ENCODE data around the gene TBCD. TPM values are rescaled to one million over a fixed set of nuclear protein-coding genes. Genes with fewer than 3 reads are reported as not detected.

Gene TBCD
- total and polyA plus RNA-seq, 2 donors (not counting 1 experiment from before 2014, with no cell fraction given): 22.1 to 36.7 TPM

DNA sequence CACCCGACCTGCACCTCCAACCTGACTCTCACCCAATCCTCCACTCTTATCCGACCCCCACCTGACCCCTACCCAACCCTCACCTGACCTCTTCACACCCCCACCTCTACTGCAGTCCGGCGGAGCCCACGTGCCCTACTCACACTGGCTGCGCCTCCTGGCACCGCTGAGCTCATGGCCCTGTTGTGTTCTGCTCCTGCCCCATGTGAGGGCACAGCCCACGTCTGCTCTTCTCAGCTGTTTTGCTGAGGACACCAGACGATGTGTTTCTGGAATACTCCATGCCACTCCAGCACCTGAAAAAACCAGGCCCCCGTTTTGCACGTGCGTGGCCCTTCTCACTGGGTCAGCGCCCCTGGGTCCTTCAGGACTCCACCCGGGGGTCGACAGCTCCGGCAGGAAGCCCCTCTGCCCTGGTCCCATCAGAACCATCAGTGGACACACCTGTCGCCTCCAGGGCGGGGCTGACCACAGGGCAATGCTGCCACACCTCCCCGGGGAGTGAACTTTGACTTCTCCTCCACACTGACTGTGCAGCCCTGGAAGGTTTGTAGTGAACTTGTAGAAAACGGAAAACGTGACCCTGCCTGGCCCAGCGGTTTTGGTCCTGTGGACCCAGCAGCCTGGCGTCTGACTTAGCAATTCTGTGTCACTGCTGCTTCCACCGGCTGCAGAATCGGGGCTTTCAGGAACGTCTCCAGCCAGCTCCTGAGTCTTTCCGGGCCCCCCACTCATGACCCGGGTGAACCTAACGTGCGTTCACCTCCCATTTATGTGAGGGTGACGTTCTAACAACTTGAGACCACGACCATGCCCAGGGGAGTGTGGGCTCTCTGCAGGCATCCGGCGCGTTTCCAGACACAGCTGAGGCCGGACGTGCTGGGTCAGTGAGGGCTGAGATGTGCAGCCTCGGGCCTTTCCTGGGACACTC lies 47.7 kb upstream of the TBCD start:
- TF ChIP-seq EZH2 (IDR thresholded peaks at IDR 0.05; ENCODE audit: low read length, missing control alignments): no peak
- TF ChIP-seq, protein P1, sequence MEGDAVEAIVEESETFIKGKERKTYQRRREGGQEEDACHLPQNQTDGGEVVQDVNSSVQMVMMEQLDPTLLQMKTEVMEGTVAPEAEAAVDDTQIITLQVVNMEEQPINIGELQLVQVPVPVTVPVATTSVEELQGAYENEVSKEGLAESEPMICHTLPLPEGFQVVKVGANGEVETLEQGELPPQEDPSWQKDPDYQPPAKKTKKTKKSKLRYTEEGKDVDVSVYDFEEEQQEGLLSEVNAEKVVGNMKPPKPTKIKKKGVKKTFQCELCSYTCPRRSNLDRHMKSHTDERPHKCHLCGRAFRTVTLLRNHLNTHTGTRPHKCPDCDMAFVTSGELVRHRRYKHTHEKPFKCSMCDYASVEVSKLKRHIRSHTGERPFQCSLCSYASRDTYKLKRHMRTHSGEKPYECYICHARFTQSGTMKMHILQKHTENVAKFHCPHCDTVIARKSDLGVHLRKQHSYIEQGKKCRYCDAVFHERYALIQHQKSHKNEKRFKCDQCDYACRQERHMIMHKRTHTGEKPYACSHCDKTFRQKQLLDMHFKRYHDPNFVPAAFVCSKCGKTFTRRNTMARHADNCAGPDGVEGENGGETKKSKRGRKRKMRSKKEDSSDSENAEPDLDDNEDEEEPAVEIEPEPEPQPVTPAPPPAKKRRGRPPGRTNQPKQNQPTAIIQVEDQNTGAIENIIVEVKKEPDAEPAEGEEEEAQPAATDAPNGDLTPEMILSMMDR (conservative IDR thresholded peaks at IDR 0.05 in 1 of 2, IDR thresholded peaks at IDR 0.05 in 1 of 2; ENCODE audit: low read depth in 1 of 2, low read length in 2 of 2): no peak
- Histone ChIP-seq H3K4me1 (ENCODE audit: control insufficient read depth, extremely low read depth, insufficient read depth, low read length) (peaks cover 1% of the 10 kb centered on the region), H3K79me2 (ENCODE audit: control insufficient read depth, insufficient read depth, low read length) (no peaks in the 10 kb centered on the region), H3K9ac (ENCODE audit: insufficient read depth, low read length) (no peak overlapping the region), H3K27ac (ENCODE audit: insufficient read depth, low read length) (no peak overlapping the region), H3K27me3 (ENCODE audit: control insufficient read depth, insufficient read depth, low read length) (no peaks in the 10 kb centered on the region), H3K4me3 (replicated peaks in 1 of 4; ENCODE audit: control extremely low read depth in 1 of 4, insufficient read depth in 1 of 4, low read depth in 3 of 4, low read length in 4 of 4) (no peak overlapping the region), H3K9me3 (ENCODE audit: control insufficient read depth, insufficient read depth, low read depth, low read length) (no peaks in the 10 kb centered on the region), H4K20me1 (ENCODE audit: control insufficient read depth, extremely low read depth, insufficient read depth, low read length) (no peaks in the 10 kb centered on the region), H3K4me2 (ENCODE audit: extremely low read depth, insufficient read depth, low read length) (no peak overlapping the region), H2AFZ (ENCODE audit: low read length) (no peak overlapping the region), H3K36me3 (ENCODE audit: control insufficient read depth, insufficient read depth, low read length) (no peaks in the 10 kb centered on the region)
- DNase-seq (ENCODE audit: low read depth in 2 of 2): no peak

DNA sequence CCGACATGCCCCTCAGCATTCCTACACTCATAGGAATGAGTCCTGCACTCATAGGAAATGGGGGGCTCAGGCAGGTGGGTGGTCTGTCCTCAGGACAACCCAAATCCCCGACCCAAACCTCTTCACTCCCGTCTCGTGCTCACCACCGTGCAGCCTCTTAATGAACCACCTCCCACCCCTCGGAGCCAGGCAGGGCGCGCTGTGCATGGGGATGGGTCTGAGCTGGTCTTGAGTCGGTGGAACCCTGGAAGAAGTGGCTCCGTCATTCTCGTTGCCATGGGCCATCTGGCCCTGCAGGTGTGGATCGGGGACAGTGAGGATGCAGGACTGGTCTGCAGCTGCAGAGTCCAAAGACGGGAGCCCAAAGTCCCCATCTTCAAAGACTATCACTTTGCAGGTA lies 47.0 kb upstream of the TBCD start:
- no peak overlapping the region for H3K9ac ChIP-seq (ENCODE audit: insufficient read depth, low read length)
- TF ChIP-seq EZH2 (IDR thresholded peaks at IDR 0.05; ENCODE audit: low read length, missing control alignments): no peak
- TF ChIP-seq, protein P1 (conservative IDR thresholded peaks at IDR 0.05 in 1 of 2, IDR thresholded peaks at IDR 0.05 in 1 of 2; ENCODE audit: low read depth in 1 of 2, low read length in 2 of 2): no peak
- H3K27me3 ChIP-seq (ENCODE audit: control insufficient read depth, insufficient read depth, low read length): no peaks in the 10 kb centered on the region
- H3K4me1 ChIP-seq (ENCODE audit: control insufficient read depth, extremely low read depth, insufficient read depth, low read length): no peaks in the 10 kb centered on the region
- H3K9me3 ChIP-seq (ENCODE audit: control insufficient read depth, insufficient read depth, low read depth, low read length): no peaks in the 10 kb centered on the region
- no peak overlapping the region for H2AFZ ChIP-seq (ENCODE audit: low read length)
- no peak overlapping the region for H3K4me2 ChIP-seq (ENCODE audit: extremely low read depth, insufficient read depth, low read length)
- DNase-seq (ENCODE audit: low read depth in 2 of 2): no peak
- no peaks in the 10 kb centered on the region for H3K36me3 ChIP-seq (ENCODE audit: control insufficient read depth, insufficient read depth, low read length)
- H4K20me1 ChIP-seq (ENCODE audit: control insufficient read depth, extremely low read depth, insufficient read depth, low read length): no peaks in the 10 kb centered on the region
- no peaks in the 10 kb centered on the region for H3K79me2 ChIP-seq (ENCODE audit: control insufficient read depth, insufficient read depth, low read length)
- no peak overlapping the region for H3K4me3 ChIP-seq (replicated peaks in 1 of 4; ENCODE audit: control extremely low read depth in 1 of 4, insufficient read depth in 1 of 4, low read depth in 3 of 4, low read length in 4 of 4)
- H3K27ac ChIP-seq (ENCODE audit: insufficient read depth, low read length): no peak overlapping the region

DNA sequence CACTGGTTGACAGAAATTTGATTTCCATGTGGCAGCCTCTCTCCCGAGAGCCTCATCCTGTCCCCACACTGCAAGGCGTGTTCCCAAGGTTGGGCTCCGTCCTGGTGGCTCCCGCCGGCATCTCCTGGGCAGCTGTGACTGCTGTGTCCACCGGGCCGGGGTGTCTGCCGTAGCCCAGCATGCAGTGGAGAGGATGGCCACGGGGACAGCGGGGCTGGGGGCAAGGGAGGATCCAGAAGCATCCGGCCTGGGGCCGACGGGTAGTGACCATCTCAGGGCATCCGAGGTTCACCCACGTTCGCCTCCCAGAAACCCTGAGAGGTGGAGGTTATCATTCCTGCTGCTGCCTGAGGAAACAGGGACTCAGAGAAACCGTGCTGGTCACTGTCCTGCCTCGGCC lies 46.1 kb upstream of the TBCD start:
- H3K9ac ChIP-seq (ENCODE audit: insufficient read depth, low read length): no peak overlapping the region
- no peak overlapping the region for H3K4me3 ChIP-seq (replicated peaks in 1 of 4; ENCODE audit: control extremely low read depth in 1 of 4, insufficient read depth in 1 of 4, low read depth in 3 of 4, low read length in 4 of 4)
- no peak for DNase-seq (ENCODE audit: low read depth in 2 of 2)
- TF ChIP-seq, protein P1 (conservative IDR thresholded peaks at IDR 0.05 in 1 of 2, IDR thresholded peaks at IDR 0.05 in 1 of 2; ENCODE audit: low read depth in 1 of 2, low read length in 2 of 2): no peak
- no peak for TF ChIP-seq EZH2 (IDR thresholded peaks at IDR 0.05; ENCODE audit: low read length, missing control alignments)
- H3K9me3 ChIP-seq (ENCODE audit: control insufficient read depth, insufficient read depth, low read depth, low read length): no peaks in the 10 kb centered on the region
- H3K27me3 ChIP-seq (ENCODE audit: control insufficient read depth, insufficient read depth, low read length): no peaks in the 10 kb centered on the region
- H3K4me1 ChIP-seq (ENCODE audit: control insufficient read depth, extremely low read depth, insufficient read depth, low read length): no peaks in the 10 kb centered on the region
- H3K27ac ChIP-seq (ENCODE audit: insufficient read depth, low read length): no peak overlapping the region
- H3K79me2 ChIP-seq (ENCODE audit: control insufficient read depth, insufficient read depth, low read length): no peaks in the 10 kb centered on the region
- no peak overlapping the region for H3K4me2 ChIP-seq (ENCODE audit: extremely low read depth, insufficient read depth, low read length)
- H2AFZ ChIP-seq (ENCODE audit: low read length): no peak overlapping the region
- H4K20me1 ChIP-seq (ENCODE audit: control insufficient read depth, extremely low read depth, insufficient read depth, low read length): no peaks in the 10 kb centered on the region
- no peaks in the 10 kb centered on the region for H3K36me3 ChIP-seq (ENCODE audit: control insufficient read depth, insufficient read depth, low read length)

All from fibroblast of lung (primary cell).